Measurements from ENCODE around the gene MYG1. TPM values are rescaled to one million over a fixed set of nuclear protein-coding genes. Genes with fewer than 3 reads are reported as not detected.

MYG1 gene
- polyA plus RNA-seq, 2 of the 4 experiments (the other 2 are of a cell fraction), result 55.9 to 75.2 TPM

- ChIA-PET CTCF (interaction anchor here (0.6 to 21.4 kb wide), 25 partner anchors 9 to 182 kb away, joined by 3 to 638 read pairs (median 5); partner anchors contain the start of genes AMHR2, NPFF, SP1 and SP7), POLR2A (interaction anchor here (0.6 to 5.5 kb wide), 12 partner anchors 10 to 175 kb away, joined by 3 to 51 read pairs (median 5); partner anchors contain the start of genes MYG1, PFDN5, PRR13 and SP1)
- FAIRE-seq (no peak), ATAC-seq (peak; percentile 7 to 14; a peak in 4 of 6 replicates), DNase-seq (ENCODE audit: low read depth in 1 of 2, low spot score in 1 of 2) (peak; percentile 34 to 39)
- Histone ChIP-seq H3K4me2 (peak overlapping the region; percentile 92), H3K4me1 (peaks cover 19% of the 10 kb centered on the region), H3K9me3 (no peaks in the 10 kb centered on the region), H3K4me3 (peak overlapping the region; percentile 60), H3K27ac (peak overlapping the region; percentile 89 to 97)
- TF ChIP-seq GATA3 (IDR thresholded peaks at IDR 0.05; ENCODE audit: borderline replicate concordance), result no peak
- no peak for TF ChIP-seq JUNB (IDR thresholded peaks at IDR 0.05)
- no peak for TF ChIP-seq CHD2 (IDR thresholded peaks at IDR 0.05; ENCODE audit: low read length, partially characterized antibody)
- TF ChIP-seq HMGXB4 (CRISPR knock-in tag; IDR thresholded peaks at IDR 0.05; ENCODE audit: borderline replicate concordance), result no peak
- TF ChIP-seq POLR2A (IDR thresholded peaks at IDR 0.05; ENCODE audit: low read length), result 0 out of 2 replicates have a peak, but pooled peaks have one; percentile 9
- TF ChIP-seq JUN (IDR thresholded peaks at IDR 0.05), result no peak
- TF ChIP-seq NR3C1 (IDR thresholded peaks at IDR 0.05), result no peak
- TF ChIP-seq TFCP2L1 (CRISPR knock-in tag; IDR thresholded peaks at IDR 0.05), result no peak
- WGBS (ENCODE audit: missing lambda C conversion rate), result 42% methylated on average over 21 of the region's 50 CpGs
Observed at GRCh38 chr12:53325511-53326061, 26.1 kb downstream of the MYG1 start.

GRCh38 chr12:53326460-53327185 is 27.1 kb downstream of the MYG1 start:
- 92% methylated on average over 8 of the region's 8 CpGs for WGBS (ENCODE audit: missing lambda C conversion rate)
- Histone ChIP-seq H3K27ac (no peak overlapping the region), H3K4me3 (no peak overlapping the region), H3K4me1 (peaks cover 17% of the 10 kb centered on the region), H3K9me3 (no peaks in the 10 kb centered on the region), H3K4me2 (peak overlapping the region; percentile 92; the same call in 2 of the 3 replicates)
- TF ChIP-seq ELK1 (IDR thresholded peaks at IDR 0.05; ENCODE audit: low read depth, low read length), result no peak
- no peak for TF ChIP-seq PBX3 (IDR thresholded peaks at IDR 0.05)
- no peak for TF ChIP-seq CBX2 (IDR thresholded peaks at IDR 0.05; ENCODE audit: borderline replicate concordance, low read depth)
- TF ChIP-seq BHLHE40 (IDR thresholded peaks at IDR 0.05; ENCODE audit: low read depth, low read length), result no peak
- TF ChIP-seq HDAC2 (IDR thresholded peaks at IDR 0.05), result no peak
- TF ChIP-seq HEYL (CRISPR knock-in tag; IDR thresholded peaks at IDR 0.05), result no peak
- no peak for TF ChIP-seq MYC (IDR thresholded peaks at IDR 0.05; ENCODE audit: borderline replicate concordance, low read length)
- no peak for TF ChIP-seq HOXB13 (CRISPR knock-in tag; IDR thresholded peaks at IDR 0.05; ENCODE audit: low read depth)
- no peak for TF ChIP-seq CHD2 (IDR thresholded peaks at IDR 0.05; ENCODE audit: low read length, partially characterized antibody)
- no peak for TF ChIP-seq FOSL2 (IDR thresholded peaks at IDR 0.05)
- TF ChIP-seq FOSL2 (CRISPR knock-in tag; IDR thresholded peaks at IDR 0.05), result no peak
- TF ChIP-seq TP53 (CRISPR knock-in tag; IDR thresholded peaks at IDR 0.05), result no peak
- no peak for TF ChIP-seq TFCP2L1 (CRISPR knock-in tag; IDR thresholded peaks at IDR 0.05)
- TF ChIP-seq RFX5 (IDR thresholded peaks at IDR 0.05), result no peak
- TF ChIP-seq CBX8 (IDR thresholded peaks at IDR 0.05), result no peak
- no peak for TF ChIP-seq RNF2 (IDR thresholded peaks at IDR 0.05; ENCODE audit: borderline replicate concordance, low read depth)
- POLR2A ChIA-PET, result interaction anchor here (0.8 to 5.5 kb wide), 2 partner anchors 18 to 53 kb away, joined by 4 to 51 read pairs; no protein-coding TSS in a partner anchor
- FAIRE-seq (no peak), ATAC-seq (no peak), DNase-seq (ENCODE audit: low read depth in 1 of 2, low spot score in 1 of 2) (no peak)
- CTCF ChIA-PET, result interaction anchor here (0.9 to 21.4 kb wide), 17 partner anchors 8 to 217 kb away, joined by 3 to 638 read pairs (median 4); partner anchors contain the start of genes AMHR2, NPFF and SP7

All from A549 (cell line).